Measurements from ENCODE around the gene ZKSCAN3.

DNA sequence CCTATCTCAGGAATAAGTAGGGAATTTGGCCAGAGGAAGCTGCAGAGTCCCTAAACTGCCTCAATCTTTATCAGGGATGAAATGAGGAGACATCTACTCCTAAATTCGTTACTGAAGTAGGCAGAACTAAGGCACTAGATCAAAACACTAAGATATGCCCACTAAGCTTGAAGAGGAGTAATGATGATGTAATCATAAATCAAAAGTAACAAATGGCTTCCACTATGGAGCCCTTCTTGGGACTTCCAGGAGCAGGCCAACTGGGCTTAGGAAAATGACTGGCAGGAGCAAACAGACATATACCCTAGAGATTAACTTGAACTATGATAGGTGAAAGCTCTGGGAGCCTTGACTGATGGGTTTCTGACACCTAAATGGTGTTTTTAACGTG, 34.4 kb downstream of the ZKSCAN3 start:
- TF ChIP-seq EZH2 (IDR thresholded peaks at IDR 0.05; ENCODE audit: low read length, unreplicated experiment): no peak
- TF ChIP-seq, protein P1, sequence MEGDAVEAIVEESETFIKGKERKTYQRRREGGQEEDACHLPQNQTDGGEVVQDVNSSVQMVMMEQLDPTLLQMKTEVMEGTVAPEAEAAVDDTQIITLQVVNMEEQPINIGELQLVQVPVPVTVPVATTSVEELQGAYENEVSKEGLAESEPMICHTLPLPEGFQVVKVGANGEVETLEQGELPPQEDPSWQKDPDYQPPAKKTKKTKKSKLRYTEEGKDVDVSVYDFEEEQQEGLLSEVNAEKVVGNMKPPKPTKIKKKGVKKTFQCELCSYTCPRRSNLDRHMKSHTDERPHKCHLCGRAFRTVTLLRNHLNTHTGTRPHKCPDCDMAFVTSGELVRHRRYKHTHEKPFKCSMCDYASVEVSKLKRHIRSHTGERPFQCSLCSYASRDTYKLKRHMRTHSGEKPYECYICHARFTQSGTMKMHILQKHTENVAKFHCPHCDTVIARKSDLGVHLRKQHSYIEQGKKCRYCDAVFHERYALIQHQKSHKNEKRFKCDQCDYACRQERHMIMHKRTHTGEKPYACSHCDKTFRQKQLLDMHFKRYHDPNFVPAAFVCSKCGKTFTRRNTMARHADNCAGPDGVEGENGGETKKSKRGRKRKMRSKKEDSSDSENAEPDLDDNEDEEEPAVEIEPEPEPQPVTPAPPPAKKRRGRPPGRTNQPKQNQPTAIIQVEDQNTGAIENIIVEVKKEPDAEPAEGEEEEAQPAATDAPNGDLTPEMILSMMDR (conservative IDR thresholded peaks at IDR 0.05; ENCODE audit: low read depth, low read length): no peak
